IMR-90 (cell line): ENCODE results near the gene PTPRN2. TPM values are rescaled to one million over a fixed set of nuclear protein-coding genes. Genes with fewer than 3 reads are reported as not detected.

Experiments
- ATAC-seq: fragments of 200-7000 bp; cut with Tn5 transposase; 2 replicates; pipeline ENCODE4 v1.9.1; 2020; ENCODE audit warnings: low read depth, mild to moderate bottlenecking, moderate library complexity
- BruUV-seq: library from RNA; stranded (reverse); fragments of 400-500 nt; replicated peaks from 2 replicates; lab custom pipeline; 2021; lab: Mats Ljungman, UMichigan
- CTCF ChIA-PET: fragments of 300-600 bp; formaldehyde crosslinking; extraction: SDS; loops from one replicate; lab custom pipeline; 2021; ENCODE audit warnings: antibody characterized with exemption; lab: Yijun Ruan, JAX
- POLR2A ChIA-PET: fragments of 300-600 bp; sonication (Branson Sonifier 250); formaldehyde crosslinking; loops from one replicate; lab custom pipeline; 2022; ENCODE audit warnings: antibody characterized with exemption; ENCODE audit not compliant: unreplicated experiment; lab: Charles Lee
- DNase-seq: peaks from one replicate; pipeline ENCODE4 v3.0.0; 2013
- H2AFZ ChIP-seq: replicated peaks from 2 replicates; pipeline ENCODE3; 2013; ENCODE audit warnings: low read length, mild to moderate bottlenecking; ENCODE audit not compliant: poor library complexity
- H2AK5ac ChIP-seq: 2 replicates; pipeline ENCODE4 v1.6.1; 2013; ENCODE audit warnings: low read depth, low read length, inconsistent platforms
- H2AK9ac ChIP-seq: replicated peaks from 2 replicates; pipeline ENCODE3; 2013; ENCODE audit warnings: mild to moderate bottlenecking, low read depth, low read length, moderate library complexity; ENCODE audit not compliant: poor library complexity
- H2BK120ac ChIP-seq: 2 replicates; pipeline ENCODE4 v1.6.1; 2013; ENCODE audit warnings: low read depth, low read length, inconsistent platforms
- H2BK15ac ChIP-seq: 3 replicates; pipeline ENCODE4 v1.6.1; 2013; ENCODE audit warnings: low read depth, low read length, inconsistent platforms
- H2BK20ac ChIP-seq: 2 replicates; pipeline ENCODE4 v1.6.1; 2013; ENCODE audit warnings: low read depth, mild to moderate bottlenecking, inconsistent platforms, low read length, moderate library complexity
- H2BK5ac ChIP-seq: 2 replicates; pipeline ENCODE4 v1.6.1; 2013; ENCODE audit warnings: mild to moderate bottlenecking, low read depth, low read length, inconsistent platforms; ENCODE audit not compliant: poor library complexity, severe bottlenecking
- H3K14ac ChIP-seq: replicated peaks from 2 replicates; pipeline ENCODE4 v1.6.1; 2013; ENCODE audit warnings: low read depth, low read length, inconsistent platforms
- H3K18ac ChIP-seq: 2 replicates; pipeline ENCODE4 v1.6.1; 2013; ENCODE audit warnings: low read depth, low read length, control low read depth
- H3K23ac ChIP-seq: 2 replicates; pipeline ENCODE4 v1.6.1; 2013; ENCODE audit warnings: low read depth, low read length, inconsistent platforms
- H3K27ac ChIP-seq: 2 replicates; pipeline ENCODE4 v1.5.1; 2013; ENCODE audit warnings: mild to moderate bottlenecking, control low read depth, low read length; ENCODE audit not compliant: insufficient read depth
- H3K27me3 ChIP-seq: 2 replicates; pipeline ENCODE4 v1.6.1; 2013; ENCODE audit warnings: low read length; ENCODE audit not compliant: control insufficient read depth, insufficient read depth
- H3K36me3 ChIP-seq: 2 replicates; pipeline ENCODE4 v1.6.1; 2013; ENCODE audit warnings: low read length, mixed read lengths; ENCODE audit not compliant: control insufficient read depth, insufficient read depth
- H3K4ac ChIP-seq: 2 replicates; pipeline ENCODE4 v1.6.1; 2013; ENCODE audit warnings: low read depth, low read length, inconsistent platforms
- H3K4me1 ChIP-seq: 2 replicates; pipeline ENCODE4 v1.6.1; 2013; ENCODE audit warnings: low read length, mixed read lengths; ENCODE audit not compliant: control insufficient read depth, insufficient read depth
- H3K4me2 ChIP-seq: 2 replicates; pipeline ENCODE4 v1.6.1; 2013; ENCODE audit warnings: low read depth, mild to moderate bottlenecking, control low read depth, low read length, moderate library complexity
- H3K4me3 ChIP-seq: 2 replicates; pipeline ENCODE4 v1.5.1; 2013; ENCODE audit warnings: low read depth, mild to moderate bottlenecking, control low read depth, low read length, moderate library complexity; ENCODE audit not compliant: insufficient read depth
- H3K56ac ChIP-seq: 2 replicates; pipeline ENCODE4 v1.6.1; 2013; ENCODE audit warnings: low read length, inconsistent platforms; ENCODE audit not compliant: insufficient read depth; ENCODE audit errors: extremely low read depth
- H3K79me1 ChIP-seq, 2 experiments: 2 replicates each; pipeline ENCODE4 v1.6.1; 2013; ENCODE audit warnings: low read length in 2 of 2, inconsistent platforms in 1 of 2, low read depth in 1 of 2
- H3K9ac ChIP-seq: 2 replicates; pipeline ENCODE4 v1.6.1; 2013; ENCODE audit warnings: low read depth, low read length, control low read depth
- H3K9me1 ChIP-seq: 2 replicates; pipeline ENCODE4 v1.6.1; 2013; ENCODE audit warnings: low read length, inconsistent platforms; ENCODE audit not compliant: insufficient read depth
- H3K9me3 ChIP-seq: 2 replicates; pipeline ENCODE4 v1.6.1; 2013; ENCODE audit warnings: low read length; ENCODE audit not compliant: control insufficient read depth, insufficient read depth
- H4K20me1 ChIP-seq: 2 replicates; pipeline ENCODE4 v1.6.1; 2013; ENCODE audit warnings: low read length, inconsistent platforms; ENCODE audit not compliant: insufficient read depth
- H4K5ac ChIP-seq: 2 replicates; pipeline ENCODE4 v1.6.1; 2013; ENCODE audit warnings: mild to moderate bottlenecking, low read depth, low read length, control low read depth
- H4K8ac ChIP-seq, 2 experiments: 2 replicates each; pipeline ENCODE4 v1.6.1; 2013; ENCODE audit warnings: low read depth in 2 of 2, low read length in 2 of 2, control low read depth in 1 of 2, inconsistent platforms in 1 of 2
- H4K91ac ChIP-seq: 2 replicates; pipeline ENCODE4 v1.6.1; 2013; ENCODE audit warnings: low read depth, low read length, inconsistent platforms; ENCODE audit not compliant: insufficient read depth
- CHD1 ChIP-seq: IDR thresholded peaks from 2 replicates; pipeline ENCODE4 v1.6.1; 2012; ENCODE audit warnings: low read depth, low read length, improper control_type of control experiment
- MAZ ChIP-seq: IDR thresholded peaks from 2 replicates; pipeline ENCODE4 v1.6.1; 2012; ENCODE audit warnings: low read depth, mild to moderate bottlenecking, low read length, improper control_type of control experiment, moderate library complexity, borderline replicate concordance
- WGBS, 2 experiments: methylation state at CpG; one replicate each; pipeline versions ENCODE4 v1.1.5 to v1.1.7; 2013; ENCODE audit warnings: missing lambda C conversion rate in 2 of 2; ENCODE audit not compliant: insufficient read length in 1 of 2; ENCODE audit errors: extremely low coverage in 2 of 2; 5-methylcytosine and 5-hydroxymethylcytosine counted together
- dilution Hi-C: fragments of 300-500 bp; cut with HindIII; formaldehyde crosslinking; loops from one replicate; pipeline ENCODE4 v1.14.3; 2018; ENCODE audit warnings: low sequenced_read_pairs; ENCODE audit not compliant: unreplicated experiment
- in situ Hi-C: fragments of 300-500 bp; cut with MboI; formaldehyde crosslinking; loops from 3 replicates; pipeline ENCODE4 v1.14.3; 2019; ENCODE audit warnings: low sequenced_read_pairs, inconsistent platforms, mixed read lengths
- intact Hi-C: fragments of 100-400 bp; cut with micrococcal nuclease; formaldehyde crosslinking; loops from 2 replicates; pipeline ENCODE4 v1.10.0; 2022
- polyA plus RNA-seq, 3 experiments: library from polyadenylated mRNA; depleted of rRNA; stranded (reverse); fragments of >200 nt; gene quantifications; 2 replicates each; pipeline ENCODE4 v1.2.3, GENCODE V29; 2012; ENCODE audit warnings: low replicate concordance in 1 of 3
- total RNA-seq: library from RNA; depleted of rRNA; stranded (reverse); fragments of >200 nt; gene quantifications from 2 replicates; pipeline ENCODE4 v1.2.3, GENCODE V29; 2012

Gene PTPRN2
- total and polyA plus RNA-seq, 2 of the 4 experiments (the other 2 are of a cell fraction) = 0.03 TPM; not detected in 1

- no peak overlapping the region for H3K23ac ChIP-seq
- no peak overlapping the region for H4K8ac ChIP-seq
- H2AFZ ChIP-seq = no peak overlapping the region
- no peak overlapping the region for H3K27ac ChIP-seq
- ChIA-PET CTCF (no interaction called here), POLR2A (no interaction called here)
- H3K27me3 ChIP-seq = no peaks in the 10 kb centered on the region
- no peak overlapping the region for H4K5ac ChIP-seq
- H3K36me3 ChIP-seq = no peaks in the 10 kb centered on the region
- H4K91ac ChIP-seq = no peak overlapping the region
- no peak for TF ChIP-seq CHD1
- TF ChIP-seq MAZ = no peak
- no TSS peak for BruUV-seq
- peaks cover 66% of the 10 kb centered on the region for H3K9me3 ChIP-seq
- no peaks in the 10 kb centered on the region for H3K79me1 ChIP-seq
- H2BK5ac ChIP-seq = no peak overlapping the region
- no peak overlapping the region for H2BK120ac ChIP-seq
- H3K4me3 ChIP-seq = no peak overlapping the region
- H3K4me1 ChIP-seq = no peaks in the 10 kb centered on the region
- intact Hi-C loops (no loop called here), in situ Hi-C loops (no loop called here), dilution Hi-C loops (no loop called here)
- no peak overlapping the region for H3K9ac ChIP-seq
- DNase-seq = no peak
- H3K4ac ChIP-seq = no peak overlapping the region
- H4K20me1 ChIP-seq = no peaks in the 10 kb centered on the region
- no peak for ATAC-seq
- H3K9me1 ChIP-seq = no peaks in the 10 kb centered on the region
- no peak overlapping the region for H2BK15ac ChIP-seq
- no peak overlapping the region for H3K14ac ChIP-seq
- H3K18ac ChIP-seq = no peak overlapping the region
- no peak overlapping the region for H2AK5ac ChIP-seq
- no peak overlapping the region for H2AK9ac ChIP-seq
- H3K56ac ChIP-seq = no peak overlapping the region
- H2BK20ac ChIP-seq = no peak overlapping the region
- WGBS, 2 experiments = 67% methylated on average over 3 of the region's 21 CpGs; no CpG with 5 or more reads in 1 of the 2 experiments
- no peak overlapping the region for H3K4me2 ChIP-seq
These were observed 815.0 kb downstream of the PTPRN2 start for GRCh38 chr7:157772486-157773130.
